ENCODE measurements around the gene DCBLD2. TPM values are rescaled to one million over a fixed set of nuclear protein-coding genes. Genes with fewer than 3 reads are reported as not detected.

The DCBLD2 gene
- total RNA-seq, 1 donor, result 300 TPM

DNA sequence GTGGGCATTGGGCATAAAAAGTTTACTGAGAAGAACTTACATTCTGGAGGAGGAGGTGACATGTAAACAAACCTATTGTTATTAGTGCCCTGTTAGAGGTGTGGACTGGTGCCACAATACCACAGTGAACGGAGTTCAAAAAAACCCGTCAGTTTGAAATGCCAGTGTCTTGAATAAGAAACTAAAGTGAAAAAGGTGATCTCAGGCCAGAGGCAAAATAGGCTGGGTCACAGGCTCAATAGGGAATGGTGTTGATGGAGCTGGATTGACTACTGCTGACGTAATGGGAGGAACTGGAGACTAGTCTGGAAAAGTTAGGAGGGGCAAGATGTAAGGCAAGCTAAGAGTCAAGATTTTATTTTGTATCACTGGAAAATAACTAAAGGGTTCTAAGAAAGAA lies 1.6 kb upstream of the DCBLD2 start:
- DNase-seq (ENCODE audit: low read depth), result no peak
- TF ChIP-seq, protein P1, sequence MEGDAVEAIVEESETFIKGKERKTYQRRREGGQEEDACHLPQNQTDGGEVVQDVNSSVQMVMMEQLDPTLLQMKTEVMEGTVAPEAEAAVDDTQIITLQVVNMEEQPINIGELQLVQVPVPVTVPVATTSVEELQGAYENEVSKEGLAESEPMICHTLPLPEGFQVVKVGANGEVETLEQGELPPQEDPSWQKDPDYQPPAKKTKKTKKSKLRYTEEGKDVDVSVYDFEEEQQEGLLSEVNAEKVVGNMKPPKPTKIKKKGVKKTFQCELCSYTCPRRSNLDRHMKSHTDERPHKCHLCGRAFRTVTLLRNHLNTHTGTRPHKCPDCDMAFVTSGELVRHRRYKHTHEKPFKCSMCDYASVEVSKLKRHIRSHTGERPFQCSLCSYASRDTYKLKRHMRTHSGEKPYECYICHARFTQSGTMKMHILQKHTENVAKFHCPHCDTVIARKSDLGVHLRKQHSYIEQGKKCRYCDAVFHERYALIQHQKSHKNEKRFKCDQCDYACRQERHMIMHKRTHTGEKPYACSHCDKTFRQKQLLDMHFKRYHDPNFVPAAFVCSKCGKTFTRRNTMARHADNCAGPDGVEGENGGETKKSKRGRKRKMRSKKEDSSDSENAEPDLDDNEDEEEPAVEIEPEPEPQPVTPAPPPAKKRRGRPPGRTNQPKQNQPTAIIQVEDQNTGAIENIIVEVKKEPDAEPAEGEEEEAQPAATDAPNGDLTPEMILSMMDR (IDR thresholded peaks at IDR 0.05; ENCODE audit: insufficient read depth, low read depth, low read length), result no peak
- no peak overlapping the region for H3K4me3 ChIP-seq (ENCODE audit: low read depth, low read length)

DNA sequence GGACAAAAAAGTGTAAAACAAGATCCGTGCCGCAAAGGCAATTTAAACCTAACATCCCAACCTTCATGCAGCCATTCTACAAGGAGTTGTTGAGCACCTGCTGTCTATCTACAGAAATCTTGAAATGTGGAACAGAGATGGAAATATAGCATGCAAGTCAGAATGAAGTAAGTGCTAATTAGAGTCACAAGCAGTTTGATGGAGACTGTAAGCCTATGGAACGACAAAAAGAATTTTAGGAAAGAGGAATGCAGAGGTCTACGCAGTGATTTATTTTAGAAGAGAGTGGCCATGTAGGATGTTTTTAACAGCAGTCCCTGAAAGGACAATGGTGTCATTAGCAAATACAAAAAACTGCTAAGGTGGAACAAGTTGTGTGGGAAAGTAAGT lies 851 bp upstream of the DCBLD2 start:
- TF ChIP-seq, protein P1 (IDR thresholded peaks at IDR 0.05; ENCODE audit: insufficient read depth, low read depth, low read length), result no peak
- DNase-seq (ENCODE audit: low read depth), result no peak

GRCh38 chr3:98901119-98901391 lies 440 bp downstream of the DCBLD2 start:
- DNase-seq (ENCODE audit: low read depth), result peak; percentile 58
- H3K4me3 ChIP-seq (ENCODE audit: low read depth, low read length), result peak overlapping the region; percentile 84
- TF ChIP-seq, protein P1 (IDR thresholded peaks at IDR 0.05; ENCODE audit: insufficient read depth, low read depth, low read length), result no peak

More for the DNA sequence above, 851 bp upstream of the DCBLD2 start:
- peak overlapping the region; percentile 65 for H3K4me3 ChIP-seq (ENCODE audit: low read depth, low read length)

DNA sequence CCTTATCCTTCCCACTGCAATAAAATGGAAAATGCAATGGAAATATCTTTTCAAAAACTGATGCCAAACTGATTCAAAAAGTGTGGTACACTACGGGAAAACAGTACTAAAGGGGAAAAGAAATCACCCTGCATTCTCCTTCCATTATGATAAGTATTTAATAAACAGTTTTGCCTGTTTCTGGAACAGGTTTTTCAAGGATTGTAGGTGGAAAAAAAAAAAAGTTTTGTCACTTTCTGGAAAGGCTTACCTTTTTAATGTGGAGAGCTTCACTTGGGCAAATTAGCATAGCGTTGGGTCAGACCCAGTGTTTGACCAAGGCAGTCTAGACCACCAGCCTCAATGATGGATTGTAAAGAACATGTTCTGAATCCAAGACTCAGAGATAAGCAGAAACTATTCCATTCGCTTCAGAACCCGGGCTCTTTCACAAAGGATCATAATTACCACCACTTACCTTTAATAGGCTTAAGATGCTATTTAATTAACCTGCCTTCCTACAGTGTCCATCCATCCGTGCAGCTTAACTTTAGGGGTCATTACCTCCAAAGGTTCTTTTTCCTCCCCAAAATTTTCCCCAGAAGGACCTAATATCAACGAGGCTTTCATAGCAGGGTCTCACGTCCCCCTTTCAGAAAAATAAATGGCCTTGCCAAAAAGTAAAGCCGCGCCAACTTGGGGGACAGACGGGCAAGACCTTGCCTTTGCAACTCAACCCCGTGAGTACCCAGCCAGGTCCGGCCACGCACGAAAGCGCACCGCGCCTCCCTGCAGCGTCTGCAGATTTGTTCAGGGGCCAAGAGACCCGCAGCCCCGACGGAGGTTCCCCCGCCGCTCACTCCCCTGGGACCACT lies 1.0 kb downstream of the DCBLD2 start:
- DNase-seq (ENCODE audit: low read depth), result no peak
- H3K4me3 ChIP-seq (ENCODE audit: low read depth, low read length), result peak overlapping the region; percentile 84
- TF ChIP-seq, protein P1 (IDR thresholded peaks at IDR 0.05; ENCODE audit: insufficient read depth, low read depth, low read length), result no peak

DNA sequence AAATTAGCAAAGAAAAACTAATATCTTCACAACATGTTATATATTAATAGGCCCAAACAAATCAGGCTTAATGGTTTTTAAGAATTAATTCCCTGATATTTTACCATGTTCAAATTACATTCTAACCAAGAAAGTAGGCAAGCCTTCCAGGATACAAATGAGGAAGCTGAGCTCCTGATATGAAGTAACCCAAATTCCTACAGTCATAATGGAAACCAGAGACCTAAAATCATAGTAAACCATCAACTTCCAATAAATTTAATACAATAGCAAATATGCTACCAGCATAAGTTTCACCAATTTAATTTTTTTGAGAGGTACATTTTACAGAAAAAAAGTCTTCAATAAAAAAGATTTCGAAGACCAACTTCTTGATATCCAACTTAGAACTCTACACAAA lies 3.8 kb downstream of the DCBLD2 start:
- TF ChIP-seq, protein P1 (IDR thresholded peaks at IDR 0.05; ENCODE audit: insufficient read depth, low read depth, low read length), result no peak
- DNase-seq (ENCODE audit: low read depth), result no peak
- H3K4me3 ChIP-seq (ENCODE audit: low read depth, low read length), result peak overlapping the region; percentile 29

GRCh38 chr3:98894791-98895576 lies 6.5 kb downstream of the DCBLD2 start:
- TF ChIP-seq, protein P1 (IDR thresholded peaks at IDR 0.05; ENCODE audit: insufficient read depth, low read depth, low read length), result no peak
- DNase-seq (ENCODE audit: low read depth), result no peak
- H3K4me3 ChIP-seq (ENCODE audit: low read depth, low read length), result no peak overlapping the region
